PC-9 (cell line): ENCODE data around the gene SIGLEC12. TPM values are rescaled to one million over a fixed set of nuclear protein-coding genes. Genes with fewer than 3 reads are reported as not detected.

ENCODE experiments used
- BruUV-seq: library from RNA; stranded (reverse); fragments of 400-500 nt; replicated peaks from 2 replicates; lab custom pipeline; 2021; lab: Mats Ljungman, UMichigan
- CTCF ChIA-PET: fragments of 300-600 bp; sonication (Branson Sonifier 250); formaldehyde crosslinking; loops from one replicate; lab custom pipeline; 2022; ENCODE audit warnings: antibody characterized with exemption; lab: Charles Lee
- POLR2A ChIA-PET: fragments of 300-600 bp; sonication (Branson Sonifier 250); formaldehyde crosslinking; loops from one replicate; lab custom pipeline; 2022; ENCODE audit warnings: antibody characterized with exemption; ENCODE audit not compliant: unreplicated experiment; lab: Charles Lee
- DNase-seq, 2 experiments: peaks; one replicate each; pipeline versions ENCODE4 v3.0.0 to v3.0.0-alpha.2; 2015 to 2022; ENCODE audit warnings: mixed read lengths in 1 of 2
- H2AFZ ChIP-seq: fragments of 200-600 bp; sonication (generic); 2 replicates; pipeline ENCODE4 v1.8.1; 2017; ENCODE audit warnings: antibody characterized with exemption
- H3F3A ChIP-seq: fragments of 200-600 bp; sonication (generic); 2 replicates; pipeline ENCODE4 v1.8.1; 2017; ENCODE audit warnings: antibody characterized with exemption, mild to moderate bottlenecking, low read depth; ENCODE audit not compliant: insufficient read depth
- H3K27ac ChIP-seq: fragments of 200-600 bp; sonication (generic); 2 replicates; pipeline ENCODE4 v1.6.1; 2016; ENCODE audit warnings: mixed run types
- H3K27me3 ChIP-seq: fragments of 200-600 bp; sonication (generic); 2 replicates; pipeline ENCODE4 v1.6.1; 2016; ENCODE audit warnings: low read depth, mixed run types; ENCODE audit not compliant: insufficient read depth
- H3K36me3 ChIP-seq: fragments of 200-600 bp; sonication (generic); 2 replicates; pipeline ENCODE4 v1.6.1; 2016; ENCODE audit warnings: low read depth, mixed run types
- H3K4me1 ChIP-seq: fragments of 200-600 bp; sonication (generic); replicated peaks from 2 replicates; pipeline ENCODE4 v1.6.1; 2016; ENCODE audit warnings: mixed run types; ENCODE audit not compliant: insufficient read depth
- H3K4me2 ChIP-seq: fragments of 200-600 bp; sonication (generic); 2 replicates; pipeline ENCODE4 v1.6.1; 2017; ENCODE audit warnings: mixed run types
- H3K4me3 ChIP-seq: fragments of 200-600 bp; sonication (generic); 2 replicates; pipeline ENCODE4 v1.6.1; 2016; ENCODE audit warnings: mixed run types
- H3K79me2 ChIP-seq: fragments of 200-600 bp; sonication (generic); 2 replicates; pipeline ENCODE4 v1.6.1; 2017; ENCODE audit warnings: low read depth, mixed run types
- H3K9me2 ChIP-seq: fragments of 200-600 bp; sonication (generic); 2 replicates; pipeline ENCODE4 v1.8.1; 2017; ENCODE audit warnings: mild to moderate bottlenecking; ENCODE audit not compliant: insufficient read depth
- H3K9me3 ChIP-seq: fragments of 200-600 bp; sonication (generic); 2 replicates; pipeline ENCODE4 v1.8.1; 2016; ENCODE audit warnings: low read depth; ENCODE audit not compliant: insufficient read depth
- H4K20me1 ChIP-seq: fragments of 200-600 bp; sonication (generic); 2 replicates; pipeline ENCODE4 v1.8.1; 2017; ENCODE audit not compliant: insufficient read depth
- CTCF ChIP-seq: fragments of 200-600 bp; sonication (generic); conservative IDR thresholded peaks from 2 replicates; pipeline ENCODE4 v1.6.1; 2017; ENCODE audit warnings: mixed run types, antibody characterized with exemption, mild to moderate bottlenecking, moderate library complexity
- EZH2 ChIP-seq: fragments of 200-600 bp; sonication (generic); IDR thresholded peaks from 2 replicates; pipeline ENCODE4 v1.8.0; 2017; ENCODE audit warnings: antibody characterized with exemption, low read depth
- intact Hi-C: fragments of 100-400 bp; cut with micrococcal nuclease; formaldehyde crosslinking; loops from one replicate; pipeline ENCODE4 v1.10.0; 2022; ENCODE audit not compliant: unreplicated experiment
- total RNA-seq: library from RNA; stranded (reverse); gene quantifications from 2 replicates; pipeline ENCODE4 v1.2.3, GENCODE V29; 2021

The SIGLEC12 gene
- total RNA-seq, 1 experiment from 2014 or later = not detected

- no TSS peak for BruUV-seq
Observed at GRCh38 chr19:51521781-51522180, 20.2 kb upstream of the SIGLEC12 start.

DNA sequence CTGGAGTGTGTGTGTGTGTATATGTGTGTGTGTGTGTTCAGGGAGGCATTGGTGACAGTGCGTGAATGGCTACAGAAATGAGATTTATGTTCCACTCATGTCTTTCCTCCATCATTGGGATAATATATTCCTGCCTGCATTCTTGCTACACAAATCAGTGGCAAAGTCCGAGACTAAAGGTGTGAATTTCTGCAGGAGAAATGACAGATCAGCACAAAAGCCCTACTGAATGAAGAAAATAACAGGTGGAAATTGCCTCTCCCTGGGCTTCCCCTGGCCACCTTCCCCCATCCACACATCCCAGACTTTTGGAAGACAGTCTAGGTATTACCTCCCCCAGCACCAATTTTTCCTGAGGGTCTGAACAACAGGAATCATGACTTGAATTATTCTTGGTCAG, 19.8 kb upstream of the SIGLEC12 start:
- CTCF ChIA-PET = no interaction called here
- DNase-seq = no peak

More at GRCh38 chr19:51521781-51522180, 20.2 kb upstream of the SIGLEC12 start:
- intact Hi-C loops = no loop called here
- no peak overlapping the region for H3K4me2 ChIP-seq
- H2AFZ ChIP-seq = no peak overlapping the region
- H3K79me2 ChIP-seq = no peaks in the 10 kb centered on the region
- H3K27ac ChIP-seq = no peak overlapping the region
- H3K4me1 ChIP-seq = no peaks in the 10 kb centered on the region
- ChIA-PET CTCF (no interaction called here), POLR2A (interaction anchor here (0.7 kb wide), 1 partner anchor 135 kb away, joined by 7 read pairs; no protein-coding TSS in a partner anchor)
- DNase-seq = no peak
- TF ChIP-seq EZH2 = no peak
- TF ChIP-seq CTCF = no peak
- H3K4me3 ChIP-seq = no peak overlapping the region
- H3F3A ChIP-seq = no peaks in the 10 kb centered on the region
- H3K9me2 ChIP-seq = no peaks in the 10 kb centered on the region; the same call in 1 of the 2 replicates
- no peaks in the 10 kb centered on the region for H3K9me3 ChIP-seq
- H4K20me1 ChIP-seq = no peaks in the 10 kb centered on the region
- no peaks in the 10 kb centered on the region for H3K36me3 ChIP-seq
- peaks cover 71% of the 10 kb centered on the region; the same call in 1 of the 2 replicates for H3K27me3 ChIP-seq

GRCh38 chr19:51520728-51521127, 19.1 kb upstream of the SIGLEC12 start:
- Histone ChIP-seq H3F3A (no peaks in the 10 kb centered on the region), H3K4me3 (no peak overlapping the region), H3K36me3 (no peaks in the 10 kb centered on the region), H3K4me1 (no peaks in the 10 kb centered on the region), H3K79me2 (no peaks in the 10 kb centered on the region), H4K20me1 (no peaks in the 10 kb centered on the region), H3K9me3 (no peaks in the 10 kb centered on the region), H3K27ac (no peak overlapping the region), H3K4me2 (no peak overlapping the region), H3K27me3 (peaks cover 61% of the 10 kb centered on the region; the same call in 1 of the 2 replicates), H3K9me2 (no peaks in the 10 kb centered on the region; the same call in 1 of the 2 replicates), H2AFZ (no peak overlapping the region)
- CTCF ChIA-PET = no interaction called here
- POLR2A ChIA-PET = no interaction called here
- TF ChIP-seq EZH2 (no peak), CTCF (no peak)
- intact Hi-C loops = no loop called here
- DNase-seq = no peak
- BruUV-seq = no TSS peak

More for the DNA sequence above, 19.8 kb upstream of the SIGLEC12 start:
- no TSS peak for BruUV-seq
- intact Hi-C loops = no loop called here
- Histone ChIP-seq H3K4me1 (no peaks in the 10 kb centered on the region), H2AFZ (no peak overlapping the region), H3K27ac (no peak overlapping the region), H3K9me2 (no peaks in the 10 kb centered on the region; the same call in 1 of the 2 replicates), H3K27me3 (peaks cover 67% of the 10 kb centered on the region; the same call in 1 of the 2 replicates), H3F3A (no peaks in the 10 kb centered on the region), H4K20me1 (no peaks in the 10 kb centered on the region), H3K79me2 (no peaks in the 10 kb centered on the region), H3K36me3 (no peaks in the 10 kb centered on the region), H3K4me2 (no peak overlapping the region), H3K4me3 (no peak overlapping the region), H3K9me3 (no peaks in the 10 kb centered on the region)
- TF ChIP-seq EZH2 = no peak
- TF ChIP-seq CTCF = no peak
- POLR2A ChIA-PET = no interaction called here
